Measurements from ENCODE around the gene MYOM3.

MYOM3 gene

GRCh38 chr1:24075946-24076345 is 36.0 kb downstream of the MYOM3 start:
- TF ChIP-seq EZH2phosphoT487 (IDR thresholded peaks at IDR 0.05; ENCODE audit: borderline replicate concordance, low read length) (no peak), CTCF (IDR thresholded peaks at IDR 0.05; ENCODE audit: low read depth, low read length, poor library complexity, severe bottlenecking) (no peak)
- Histone ChIP-seq H3K36me3 (ENCODE audit: control insufficient read depth, low read length) (no peaks in the 10 kb centered on the region), H3K9me3 (ENCODE audit: control insufficient read depth, insufficient read depth, low read length) (no peaks in the 10 kb centered on the region), H3K79me2 (ENCODE audit: control insufficient read depth, low read length) (no peaks in the 10 kb centered on the region), H4K20me1 (ENCODE audit: control insufficient read depth, insufficient read depth, low read depth, low read length) (no peaks in the 10 kb centered on the region), H3K4me2 (ENCODE audit: low read length) (no peak overlapping the region), H3K4me1 (ENCODE audit: control insufficient read depth, low read length) (peaks cover 4% of the 10 kb centered on the region), H3F3A (ENCODE audit: control insufficient read depth, insufficient read depth) (no peaks in the 10 kb centered on the region), H3K4me3 (ENCODE audit: low read length) (no peak overlapping the region), H3K9me2 (replicated peaks; ENCODE audit: control insufficient read depth, low read length) (no peaks in the 10 kb centered on the region), H3K27me3 (ENCODE audit: control insufficient read depth, low read length) (peaks cover 8% of the 10 kb centered on the region), H3K27ac (ENCODE audit: low read depth, low read length) (no peak overlapping the region)

- no peaks in the 10 kb centered on the region for H3K9me3 ChIP-seq (ENCODE audit: control insufficient read depth, insufficient read depth, low read length)
- H3K27me3 ChIP-seq (ENCODE audit: control insufficient read depth, low read length), result peaks cover 8% of the 10 kb centered on the region
- no peak for TF ChIP-seq CTCF (IDR thresholded peaks at IDR 0.05; ENCODE audit: low read depth, low read length, poor library complexity, severe bottlenecking)
- no peak for TF ChIP-seq EZH2phosphoT487 (IDR thresholded peaks at IDR 0.05; ENCODE audit: borderline replicate concordance, low read length)
- H3K4me1 ChIP-seq (ENCODE audit: control insufficient read depth, low read length), result peaks cover 7% of the 10 kb centered on the region
- H3K79me2 ChIP-seq (ENCODE audit: control insufficient read depth, low read length), result no peaks in the 10 kb centered on the region
- no peaks in the 10 kb centered on the region for H3F3A ChIP-seq (ENCODE audit: control insufficient read depth, insufficient read depth)
- H3K4me2 ChIP-seq (ENCODE audit: low read length), result no peak overlapping the region
- H3K9me2 ChIP-seq (replicated peaks; ENCODE audit: control insufficient read depth, low read length), result no peaks in the 10 kb centered on the region
- H4K20me1 ChIP-seq (ENCODE audit: control insufficient read depth, insufficient read depth, low read depth, low read length), result no peaks in the 10 kb centered on the region
- no peak overlapping the region for H3K27ac ChIP-seq (ENCODE audit: low read depth, low read length)
- no peaks in the 10 kb centered on the region for H3K36me3 ChIP-seq (ENCODE audit: control insufficient read depth, low read length)
- no peak overlapping the region for H3K4me3 ChIP-seq (ENCODE audit: low read length)
Measured at GRCh38 chr1:24075590-24075854, 36.4 kb downstream of the MYOM3 start.

GRCh38 chr1:24074817-24075589 is 36.9 kb downstream of the MYOM3 start:
- no peaks in the 10 kb centered on the region for H3K36me3 ChIP-seq (ENCODE audit: control insufficient read depth, low read length)
- no peaks in the 10 kb centered on the region for H3K9me3 ChIP-seq (ENCODE audit: control insufficient read depth, insufficient read depth, low read length)
- H3K27me3 ChIP-seq (ENCODE audit: control insufficient read depth, low read length), result peaks cover 8% of the 10 kb centered on the region
- H3K27ac ChIP-seq (ENCODE audit: low read depth, low read length), result no peak overlapping the region
- H3K9me2 ChIP-seq (replicated peaks; ENCODE audit: control insufficient read depth, low read length), result no peaks in the 10 kb centered on the region
- TF ChIP-seq CTCF (IDR thresholded peaks at IDR 0.05; ENCODE audit: low read depth, low read length, poor library complexity, severe bottlenecking) (no peak), EZH2phosphoT487 (IDR thresholded peaks at IDR 0.05; ENCODE audit: borderline replicate concordance, low read length) (no peak)
- H3K4me2 ChIP-seq (ENCODE audit: low read length), result no peak overlapping the region
- H3K4me1 ChIP-seq (ENCODE audit: control insufficient read depth, low read length), result peaks cover 7% of the 10 kb centered on the region
- H3K79me2 ChIP-seq (ENCODE audit: control insufficient read depth, low read length), result no peaks in the 10 kb centered on the region
- H3F3A ChIP-seq (ENCODE audit: control insufficient read depth, insufficient read depth), result no peaks in the 10 kb centered on the region
- no peak overlapping the region for H3K4me3 ChIP-seq (ENCODE audit: low read length)
- H4K20me1 ChIP-seq (ENCODE audit: control insufficient read depth, insufficient read depth, low read depth, low read length), result no peaks in the 10 kb centered on the region

Measured in DOHH2 (cell line).